ENCODE measurements around the gene LNX1. TPM values are rescaled to one million over a fixed set of nuclear protein-coding genes. Genes with fewer than 3 reads are reported as not detected.

The LNX1 gene
- polyA plus RNA-seq, 1 donor (not counting 4 experiments of a cell fraction or from before 2014, with no cell fraction given), result 0.22 TPM

- FAIRE-seq, result no peak
Measured at GRCh38 chr4:53459548-53459947, 131.7 kb downstream of the LNX1 start.

GRCh38 chr4:53456178-53456577 lies 135.1 kb downstream of the LNX1 start:
- no peaks in the 10 kb centered on the region for H3K9me1 ChIP-seq (ENCODE audit: control insufficient read depth, extremely low read depth, insufficient read depth, low read length)
- H3K27me3 ChIP-seq (ENCODE audit: control insufficient read depth, extremely low read depth, insufficient read depth, low read length), result no peaks in the 10 kb centered on the region
- no peak overlapping the region for H2AFZ ChIP-seq (ENCODE audit: control insufficient read depth, low read length)
- H3K4me1 ChIP-seq (ENCODE audit: control insufficient read depth, extremely low read depth, insufficient read depth, low read length), result no peaks in the 10 kb centered on the region
- dilution Hi-C loops (cut with MboI; ENCODE audit: extremely low pct_ligation_motif_present, low sequenced_read_pairs), result no loop called here
- no peak overlapping the region for H3K4me3 ChIP-seq (ENCODE audit: control insufficient read depth in 2 of 3, extremely low read depth in 1 of 3, insufficient read depth in 2 of 3, low read depth in 1 of 3, low read length in 3 of 3)
- H3K9ac ChIP-seq (ENCODE audit: control insufficient read depth, extremely low read depth, insufficient read depth, low read length), result no peak overlapping the region
- H3K27ac ChIP-seq (ENCODE audit: control insufficient read depth, insufficient read depth, low read length), result no peak overlapping the region
- FAIRE-seq (no peak), DNase-seq (ENCODE audit: low read depth, low spot score) (no peak)
- H3K36me3 ChIP-seq (ENCODE audit: control insufficient read depth in 2 of 2, extremely low read depth in 1 of 2, insufficient read depth in 2 of 2, low read length in 2 of 2), result peaks cover 6 to 14% of the 10 kb centered on the region in 2 experiments
- H4K20me1 ChIP-seq (ENCODE audit: control insufficient read depth, extremely low read depth, insufficient read depth, low read length), result no peaks in the 10 kb centered on the region
- no peaks in the 10 kb centered on the region for H3K79me2 ChIP-seq (ENCODE audit: control insufficient read depth, insufficient read depth, low read length)
- no peak for TF ChIP-seq CTCF (optimal IDR thresholded peaks at IDR 0.05 in 1 of 3, IDR thresholded peaks at IDR 0.05 in 1 of 3, conservative IDR thresholded peaks at IDR 0.05 in 1 of 3; ENCODE audit: extremely low read depth in 1 of 3, insufficient read depth in 2 of 3, low read length in 3 of 3)
- no peak for TF ChIP-seq EZH2 (IDR thresholded peaks at IDR 0.05; ENCODE audit: low read length)
- H3K4me2 ChIP-seq (ENCODE audit: control insufficient read depth, extremely low read depth, insufficient read depth, low read depth, low read length), result no peak overlapping the region
- no peaks in the 10 kb centered on the region for H3K9me3 ChIP-seq (ENCODE audit: control insufficient read depth, low read depth, low read length)

More at GRCh38 chr4:53459548-53459947, 131.7 kb downstream of the LNX1 start:
- H3K79me2 ChIP-seq (ENCODE audit: control insufficient read depth, insufficient read depth, low read length), result no peaks in the 10 kb centered on the region
- peaks cover 4 to 10% of the 10 kb centered on the region in 2 experiments for H3K36me3 ChIP-seq (ENCODE audit: control insufficient read depth in 2 of 2, extremely low read depth in 1 of 2, insufficient read depth in 2 of 2, low read length in 2 of 2)
- no peaks in the 10 kb centered on the region for H3K4me1 ChIP-seq (ENCODE audit: control insufficient read depth, extremely low read depth, insufficient read depth, low read length)
- H3K27ac ChIP-seq (ENCODE audit: control insufficient read depth, insufficient read depth, low read length), result no peak overlapping the region
- no peak for DNase-seq (ENCODE audit: low read depth, low spot score)
- H2AFZ ChIP-seq (ENCODE audit: control insufficient read depth, low read length), result no peak overlapping the region
- H4K20me1 ChIP-seq (ENCODE audit: control insufficient read depth, extremely low read depth, insufficient read depth, low read length), result no peaks in the 10 kb centered on the region
- H3K27me3 ChIP-seq (ENCODE audit: control insufficient read depth, extremely low read depth, insufficient read depth, low read length), result no peaks in the 10 kb centered on the region
- TF ChIP-seq EZH2 (IDR thresholded peaks at IDR 0.05; ENCODE audit: low read length) (no peak), CTCF (optimal IDR thresholded peaks at IDR 0.05 in 1 of 3, IDR thresholded peaks at IDR 0.05 in 1 of 3, conservative IDR thresholded peaks at IDR 0.05 in 1 of 3; ENCODE audit: extremely low read depth in 1 of 3, insufficient read depth in 2 of 3, low read length in 3 of 3) (no peak)
- no peak overlapping the region for H3K4me3 ChIP-seq (ENCODE audit: control insufficient read depth in 2 of 3, extremely low read depth in 1 of 3, insufficient read depth in 2 of 3, low read depth in 1 of 3, low read length in 3 of 3)
- no peak overlapping the region for H3K9ac ChIP-seq (ENCODE audit: control insufficient read depth, extremely low read depth, insufficient read depth, low read length)
- no peaks in the 10 kb centered on the region for H3K9me3 ChIP-seq (ENCODE audit: control insufficient read depth, low read depth, low read length)
- H3K4me2 ChIP-seq (ENCODE audit: control insufficient read depth, extremely low read depth, insufficient read depth, low read depth, low read length), result no peak overlapping the region
- dilution Hi-C loops (cut with MboI; ENCODE audit: extremely low pct_ligation_motif_present, low sequenced_read_pairs), result no loop called here
- H3K9me1 ChIP-seq (ENCODE audit: control insufficient read depth, extremely low read depth, insufficient read depth, low read length), result no peaks in the 10 kb centered on the region
